ENCODE data around the gene ASCL5. TPM values are rescaled to one million over a fixed set of nuclear protein-coding genes. Genes with fewer than 3 reads are reported as not detected.

ASCL5 gene
- total and polyA plus RNA-seq, 2 of the 13 experiments (the other 11 are each of a cell fraction or from before 2014, with no cell fraction given): not detected

GRCh38 chr1:201126832-201127754 is at the start of gene ASCL5 (continued):
- TF ChIP-seq GFI1 (CRISPR knock-in tag; IDR thresholded peaks at IDR 0.05; ENCODE audit: borderline replicate concordance) (no peak), ZSCAN9 (CRISPR knock-in tag; IDR thresholded peaks at IDR 0.05; ENCODE audit: borderline replicate concordance) (no peak), ZNF549 (CRISPR knock-in tag; IDR thresholded peaks at IDR 0.05) (no peak), FOXK2 (IDR thresholded peaks at IDR 0.05) (no peak), ZNF790 (CRISPR knock-in tag; IDR thresholded peaks at IDR 0.05; ENCODE audit: borderline replicate concordance) (no peak), ISL2 (CRISPR knock-in tag; IDR thresholded peaks at IDR 0.05) (no peak), ZC3H4 (CRISPR knock-in tag; IDR thresholded peaks at IDR 0.05; ENCODE audit: borderline replicate concordance) (no peak), KAT8 (CRISPR knock-in tag; IDR thresholded peaks at IDR 0.05) (no peak), CBX1 (IDR thresholded peaks at IDR 0.05; ENCODE audit: low read depth) (no peak), ZFX (CRISPR knock-in tag; IDR thresholded peaks at IDR 0.05; ENCODE audit: low read depth) (peak; percentile 25; the same call in 1 of the 2 replicates), E2F5 (CRISPR knock-in tag; conservative IDR thresholded peaks at IDR 0.05) (no peak), SOX13 (IDR thresholded peaks at IDR 0.05) (no peak), SOX13 (CRISPR knock-in tag; conservative IDR thresholded peaks at IDR 0.05 in 1 of 2, IDR thresholded peaks at IDR 0.05 in 1 of 2) (peak in 1 of 2 experiments; percentile 57; a peak in 1 of 4 replicates), SNAPC5 (CRISPR knock-in tag; IDR thresholded peaks at IDR 0.05; ENCODE audit: borderline replicate concordance) (no peak), ZNF234 (CRISPR knock-in tag; conservative IDR thresholded peaks at IDR 0.05) (no peak), ZNF556 (CRISPR knock-in tag; IDR thresholded peaks at IDR 0.05; ENCODE audit: borderline replicate concordance) (0 out of 2 replicates have a peak, but pooled peaks have one; percentile 54), MZF1 (CRISPR knock-in tag; IDR thresholded peaks at IDR 0.05; ENCODE audit: borderline replicate concordance) (no peak), ZFP91 (CRISPR knock-in tag; IDR thresholded peaks at IDR 0.05; ENCODE audit: borderline replicate concordance) (no peak), HDAC2 (CRISPR knock-in tag; IDR thresholded peaks at IDR 0.05) (no peak), NFYC (CRISPR knock-in tag; IDR thresholded peaks at IDR 0.05) (no peak), CBFB (CRISPR knock-in tag; IDR thresholded peaks at IDR 0.05) (no peak), RXRA (CRISPR knock-in tag; IDR thresholded peaks at IDR 0.05) (peak; percentile 41), MIER2 (CRISPR knock-in tag; IDR thresholded peaks at IDR 0.05) (no peak), CHCHD3 (CRISPR knock-in tag; IDR thresholded peaks at IDR 0.05) (no peak), EEA1 (CRISPR knock-in tag; IDR thresholded peaks at IDR 0.05; ENCODE audit: borderline replicate concordance) (no peak), ZBTB1 (CRISPR knock-in tag; IDR thresholded peaks at IDR 0.05; ENCODE audit: borderline replicate concordance) (no peak), TAF15 (IDR thresholded peaks at IDR 0.05; ENCODE audit: low read depth, low read length, poor library complexity, severe bottlenecking) (no peak), NFKBIZ (CRISPR knock-in tag; IDR thresholded peaks at IDR 0.05) (no peak), MIER3 (CRISPR knock-in tag; IDR thresholded peaks at IDR 0.05; ENCODE audit: borderline replicate concordance) (no peak)
